ENCODE results near the gene PEAK3. TPM values are rescaled to one million over a fixed set of nuclear protein-coding genes. Genes with fewer than 3 reads are reported as not detected.

Gene PEAK3
- total RNA-seq, 2 experiments from 2014 or later = 0.16 to 0.34 TPM

DNA sequence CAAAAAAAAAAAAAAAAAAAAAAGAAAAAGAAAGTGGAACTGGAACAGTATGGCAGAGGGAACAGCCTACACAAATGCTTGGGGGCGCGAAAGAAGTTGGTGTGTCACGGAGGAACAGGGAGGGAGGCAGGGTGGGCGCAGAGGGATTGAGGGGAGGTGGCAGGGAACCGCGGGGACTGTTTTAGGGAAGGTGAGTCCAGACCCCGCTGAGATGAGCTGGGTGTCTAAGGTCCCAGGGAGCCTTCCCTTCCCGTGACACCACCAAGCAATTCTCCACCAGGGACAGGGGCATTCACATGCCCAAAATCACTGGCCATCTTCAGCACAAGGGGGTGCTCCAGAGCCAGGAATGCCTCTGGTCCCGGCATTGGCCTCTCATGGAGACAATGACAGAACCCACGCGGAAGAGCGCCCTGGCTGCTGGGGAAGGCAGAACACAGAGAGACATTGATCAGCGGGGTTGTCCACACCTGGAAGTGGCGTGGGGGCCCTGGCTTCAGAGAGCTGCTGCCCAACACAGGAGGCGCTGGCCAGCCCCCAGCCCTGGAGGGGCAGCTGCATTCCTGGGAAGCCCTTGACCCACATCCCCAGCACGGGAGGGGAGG lies 6.9 kb downstream of the PEAK3 start:
- Mint-ChIP-seq H3K27me3 (ENCODE audit: low read depth) (no peaks in the 10 kb centered on the region), H3K4me1 (ENCODE audit: low read depth) (peaks cover 38% of the 10 kb centered on the region), H3K9me3 (ENCODE audit: insufficient read depth) (no peaks in the 10 kb centered on the region), H3K27ac (peak overlapping the region; percentile 47), H3K36me3 (ENCODE audit: low read depth) (peaks cover 37% of the 10 kb centered on the region), H3K4me3 (no peak overlapping the region)
- peak; percentile 67 for DNase-seq
- POLR2A ChIA-PET = interaction anchor here (0.6 to 1.9 kb wide), 5 partner anchors 20 to 1769 kb away, joined by 3 to 6 read pairs (median 3); partner anchors contain the start of genes LSM7 and PLEKHJ1
- no peak for ATAC-seq
- CTCF ChIA-PET = interaction anchor here (0.9 to 2.6 kb wide), 9 partner anchors 13 to 336 kb away, joined by 3 to 25 read pairs (median 3); no protein-coding TSS in a partner anchor

DNA sequence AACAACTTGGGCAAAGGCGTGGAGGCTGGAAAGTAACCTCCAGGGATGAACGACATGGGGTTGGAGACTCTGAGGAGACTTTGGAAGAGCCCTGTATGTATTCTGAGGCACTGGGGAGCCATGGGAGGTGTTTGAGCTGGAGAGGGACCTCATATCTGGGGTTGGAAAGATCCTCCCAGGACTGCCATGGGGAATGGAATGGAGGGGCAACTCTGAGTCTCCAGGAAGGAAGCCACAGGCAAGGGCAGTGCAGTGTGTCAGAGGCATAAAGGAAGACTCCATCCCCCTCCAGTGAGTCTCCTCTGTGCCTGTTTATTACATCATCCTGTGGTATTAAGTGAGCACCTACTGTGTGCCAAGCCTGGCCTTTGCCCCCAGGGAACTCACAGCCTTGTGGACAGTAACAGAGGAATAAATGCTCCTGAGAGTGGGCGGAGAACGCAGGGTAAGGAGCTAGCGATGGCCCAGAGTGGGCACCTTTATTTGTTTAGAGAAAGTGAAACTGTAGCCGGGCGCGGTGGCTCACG lies 7.7 kb downstream of the PEAK3 start:
- CTCF ChIA-PET = interaction anchor here (0.8 to 2.6 kb wide), 12 partner anchors 11 to 119 kb away, joined by 3 to 25 read pairs (median 4); no protein-coding TSS in a partner anchor
- H3K36me3 Mint-ChIP-seq (ENCODE audit: low read depth) = peaks cover 42% of the 10 kb centered on the region
- DNase-seq (no peak), ATAC-seq (no peak)
- H3K9me3 Mint-ChIP-seq (ENCODE audit: insufficient read depth) = no peaks in the 10 kb centered on the region
- H3K4me3 Mint-ChIP-seq = peak overlapping the region; percentile 70
- H3K27ac Mint-ChIP-seq = peak overlapping the region; percentile 81
- POLR2A ChIA-PET = interaction anchor here (0.6 to 1.9 kb wide), 4 partner anchors 16 to 54 kb away, joined by 3 to 6 read pairs (median 4); partner anchors contain the start of genes LSM7 and PLEKHJ1
- H3K27me3 Mint-ChIP-seq (ENCODE audit: low read depth) = no peaks in the 10 kb centered on the region
- peaks cover 38% of the 10 kb centered on the region for H3K4me1 Mint-ChIP-seq (ENCODE audit: low read depth)

DNA sequence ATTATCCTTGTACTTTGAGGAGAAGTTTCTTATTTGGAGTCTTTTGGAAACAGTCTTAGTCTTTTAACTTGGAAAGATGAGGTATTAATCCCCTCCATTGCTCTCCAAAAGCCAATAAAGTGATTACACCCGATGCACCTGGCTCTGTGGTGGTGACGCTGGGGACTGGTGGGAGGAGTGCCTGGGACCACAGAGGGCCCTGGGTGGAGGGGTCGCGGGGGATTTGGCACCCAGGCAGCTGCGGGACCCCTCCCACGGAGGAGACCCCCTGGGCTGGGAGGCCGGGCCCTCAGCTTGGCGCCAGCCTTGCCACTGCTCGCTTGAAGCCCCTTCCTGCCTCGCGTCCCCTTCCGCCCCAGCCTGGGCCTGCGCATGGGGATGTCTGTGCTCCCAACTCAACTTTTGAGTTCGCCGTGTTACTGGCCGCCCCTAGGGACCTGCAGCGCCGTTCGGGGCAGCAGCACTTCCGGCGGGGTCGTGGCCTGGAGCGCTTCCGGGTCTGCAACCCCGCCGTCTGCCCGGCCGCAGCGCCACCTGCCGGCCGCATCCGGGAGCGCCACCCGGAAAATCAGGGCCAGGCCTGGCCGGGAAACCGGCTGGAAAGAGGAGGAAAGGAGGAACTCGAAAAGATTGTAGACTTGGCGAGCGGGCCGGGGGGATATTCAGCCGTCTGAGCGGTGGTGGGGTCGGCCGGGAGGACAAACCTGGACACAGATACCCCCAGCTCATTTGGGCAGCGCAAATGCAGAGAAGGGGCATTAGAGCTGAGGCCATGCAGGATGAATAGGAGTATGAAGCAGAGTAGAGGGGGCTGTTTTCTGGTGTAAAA lies 8.4 kb downstream of the PEAK3 start:
- Mint-ChIP-seq H3K9me3 (ENCODE audit: insufficient read depth) (no peaks in the 10 kb centered on the region), H3K4me3 (peak overlapping the region; percentile 70), H3K27me3 (ENCODE audit: low read depth) (no peaks in the 10 kb centered on the region), H3K36me3 (ENCODE audit: low read depth) (peaks cover 43% of the 10 kb centered on the region), H3K27ac (peak overlapping the region; percentile 81), H3K4me1 (ENCODE audit: low read depth) (peaks cover 40% of the 10 kb centered on the region)
- ChIA-PET POLR2A (interaction anchor here (0.8 to 1.9 kb wide), 4 partner anchors 16 to 54 kb away, joined by 3 to 6 read pairs (median 4); partner anchors contain the start of genes LSM7 and PLEKHJ1), CTCF (interaction anchor here (0.8 to 2.6 kb wide), 12 partner anchors 11 to 117 kb away, joined by 3 to 25 read pairs (median 4); partner anchors contain the start of gene PLEKHJ1)
- peak; percentile 56 for ATAC-seq
- DNase-seq = peak; percentile 92

DNA sequence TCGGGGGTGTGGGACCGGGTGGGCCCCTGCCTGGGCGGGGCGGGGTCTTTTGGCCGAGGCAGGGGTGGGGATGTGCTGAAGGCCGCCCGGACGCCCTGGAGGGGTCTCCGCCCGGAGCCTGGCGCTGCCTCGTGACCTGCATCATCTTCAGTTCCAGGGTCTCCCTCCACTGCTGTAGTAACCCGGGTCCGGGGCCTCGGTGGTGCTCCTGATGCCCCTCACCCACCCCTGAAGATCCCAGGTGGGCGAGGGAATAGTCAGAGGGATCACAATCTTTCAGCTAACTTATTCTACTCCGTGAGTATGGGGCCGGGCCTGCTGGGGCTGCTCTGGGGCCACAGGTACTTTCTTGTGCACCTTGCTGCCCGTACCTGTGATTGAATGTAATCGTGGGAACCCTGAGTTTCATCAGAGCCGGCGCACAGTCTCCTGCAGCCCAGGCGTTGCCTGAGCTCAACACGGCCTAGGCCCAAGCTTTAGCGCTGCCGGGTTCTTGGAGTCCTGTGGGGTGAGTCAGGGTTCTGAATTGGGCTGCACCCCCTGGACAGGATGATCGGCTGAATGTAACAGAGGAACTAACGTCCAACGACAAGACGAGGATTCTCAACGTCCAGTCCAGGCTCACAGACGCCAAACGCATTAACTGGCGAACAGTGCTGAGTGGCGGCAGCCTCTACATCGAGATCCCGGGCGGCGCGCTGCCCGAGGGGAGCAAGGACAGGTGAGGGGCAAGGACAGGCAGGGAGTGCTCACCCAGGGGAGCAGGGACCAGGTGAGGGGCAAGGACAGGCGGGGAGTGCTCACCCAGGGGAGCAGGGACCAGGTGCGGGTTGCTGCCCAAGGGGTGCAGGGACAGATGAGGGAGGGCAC lies 10.5 kb downstream of the PEAK3 start:
- H3K27me3 Mint-ChIP-seq (ENCODE audit: low read depth) = no peaks in the 10 kb centered on the region

DNA sequence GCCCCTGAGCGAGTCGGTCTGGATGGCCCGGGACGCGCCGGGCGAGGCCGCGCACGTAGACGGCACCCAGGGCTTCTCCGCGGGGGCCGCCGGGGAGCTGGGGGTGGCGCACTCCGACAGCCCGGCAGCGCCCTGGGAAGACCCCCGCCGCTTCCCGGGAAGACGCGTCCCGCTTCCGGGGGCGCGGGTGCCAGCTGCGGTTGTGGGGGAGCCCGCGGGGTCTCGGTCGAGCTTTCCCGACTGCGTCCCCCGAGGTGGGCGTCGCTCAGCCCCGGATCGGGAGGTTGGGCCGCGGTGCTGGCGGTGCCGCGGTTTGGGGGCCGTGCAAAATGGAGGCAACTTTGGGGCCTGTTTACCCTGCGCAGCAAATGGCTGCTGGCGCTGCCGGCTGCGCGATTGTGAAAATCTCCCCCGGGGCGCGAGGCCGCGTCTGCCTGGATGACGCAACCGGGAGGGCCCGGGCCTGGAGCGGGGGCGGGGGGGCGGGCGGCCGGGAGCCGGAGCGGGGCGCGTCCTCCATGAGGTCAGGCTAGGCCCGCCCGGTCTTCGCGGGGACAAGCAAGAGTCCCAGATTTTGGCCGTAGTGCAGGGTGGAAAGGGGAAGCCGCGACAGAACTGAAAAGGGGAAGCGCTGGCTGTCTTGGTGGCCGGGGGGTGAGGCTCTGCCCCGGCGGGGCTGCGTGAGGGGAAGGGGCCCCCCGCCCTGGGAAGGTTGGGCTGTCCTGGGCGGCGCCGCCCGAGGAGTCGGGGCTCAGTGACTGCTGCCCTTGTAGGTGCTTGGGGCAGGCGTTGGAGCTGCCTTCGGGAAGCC lies 11.3 kb downstream of the PEAK3 start:
- DNase-seq (peak; percentile 75), ATAC-seq (peak; percentile 12)
- H3K4me1 Mint-ChIP-seq (ENCODE audit: low read depth) = peaks cover 50% of the 10 kb centered on the region
- H3K36me3 Mint-ChIP-seq (ENCODE audit: low read depth) = peaks cover 39% of the 10 kb centered on the region
- no peaks in the 10 kb centered on the region for H3K9me3 Mint-ChIP-seq (ENCODE audit: insufficient read depth)
- ChIA-PET CTCF (interaction anchor here (0.9 to 1.8 kb wide), 2 partner anchors 30 to 157 kb away, joined by 3 to 5 read pairs; no protein-coding TSS in a partner anchor), POLR2A (interaction anchor here (0.6 to 2.9 kb wide), 19 partner anchors 9 to 351 kb away, joined by 3 to 30 read pairs (median 5); partner anchors contain the start of genes AMH, GADD45B, JSRP1 and LMNB2)
- peak overlapping the region; percentile 90 for H3K4me3 Mint-ChIP-seq
- peak overlapping the region; percentile 88 for H3K27ac Mint-ChIP-seq
- H3K27me3 Mint-ChIP-seq (ENCODE audit: low read depth) = no peaks in the 10 kb centered on the region

More for the DNA sequence above, 10.5 kb downstream of the PEAK3 start:
- H3K36me3 Mint-ChIP-seq (ENCODE audit: low read depth) = peaks cover 39% of the 10 kb centered on the region
- H3K4me3 Mint-ChIP-seq = peak overlapping the region; percentile 90
- ATAC-seq (peak; percentile 3), DNase-seq (no peak)
- CTCF ChIA-PET = interaction anchor here (1.3 to 1.8 kb wide), 4 partner anchors 10 to 36 kb away, joined by 4 to 7 read pairs (median 6); partner anchors contain the start of gene PLEKHJ1
- H3K9me3 Mint-ChIP-seq (ENCODE audit: insufficient read depth) = no peaks in the 10 kb centered on the region
- peak overlapping the region; percentile 88 for H3K27ac Mint-ChIP-seq
- POLR2A ChIA-PET = interaction anchor here (0.6 to 2.9 kb wide), 14 partner anchors 11 to 414 kb away, joined by 3 to 10 read pairs (median 5); partner anchors contain the start of genes AMH, GADD45B, LMNB2 and LSM7
- peaks cover 46% of the 10 kb centered on the region for H3K4me1 Mint-ChIP-seq (ENCODE audit: low read depth)

DNA sequence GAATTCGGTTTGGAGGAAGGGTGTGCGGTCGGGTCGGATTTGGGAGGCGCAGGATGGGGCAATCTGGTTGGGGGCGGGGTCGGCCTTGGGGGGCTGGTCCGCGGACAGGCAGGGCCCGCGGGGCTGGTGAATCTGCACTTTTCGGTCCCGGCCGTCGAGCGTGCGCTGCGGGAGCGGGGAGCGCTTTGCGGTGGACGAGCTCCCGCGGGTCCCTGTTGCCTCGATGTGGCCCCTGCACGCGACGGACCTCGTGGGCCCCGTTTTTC lies 11.9 kb downstream of the PEAK3 start:
- ChIA-PET POLR2A (interaction anchor here (0.6 to 2.9 kb wide), 21 partner anchors 8 to 352 kb away, joined by 3 to 30 read pairs (median 5); partner anchors contain the start of genes AMH, GADD45B, JSRP1 and LMNB2), CTCF (interaction anchor here (0.9 to 1.8 kb wide), 2 partner anchors 29 to 158 kb away, joined by 3 to 5 read pairs; no protein-coding TSS in a partner anchor)
- ATAC-seq = no peak
- H3K4me1 Mint-ChIP-seq (ENCODE audit: low read depth) = peaks cover 49% of the 10 kb centered on the region
- peaks cover 38% of the 10 kb centered on the region for H3K36me3 Mint-ChIP-seq (ENCODE audit: low read depth)
- peak overlapping the region; percentile 88 for H3K4me3 Mint-ChIP-seq
- peak overlapping the region; percentile 88 for H3K27ac Mint-ChIP-seq
- H3K9me3 Mint-ChIP-seq (ENCODE audit: insufficient read depth) = no peaks in the 10 kb centered on the region
- peak; percentile 59 for DNase-seq
- no peaks in the 10 kb centered on the region for H3K27me3 Mint-ChIP-seq (ENCODE audit: low read depth)

DNA sequence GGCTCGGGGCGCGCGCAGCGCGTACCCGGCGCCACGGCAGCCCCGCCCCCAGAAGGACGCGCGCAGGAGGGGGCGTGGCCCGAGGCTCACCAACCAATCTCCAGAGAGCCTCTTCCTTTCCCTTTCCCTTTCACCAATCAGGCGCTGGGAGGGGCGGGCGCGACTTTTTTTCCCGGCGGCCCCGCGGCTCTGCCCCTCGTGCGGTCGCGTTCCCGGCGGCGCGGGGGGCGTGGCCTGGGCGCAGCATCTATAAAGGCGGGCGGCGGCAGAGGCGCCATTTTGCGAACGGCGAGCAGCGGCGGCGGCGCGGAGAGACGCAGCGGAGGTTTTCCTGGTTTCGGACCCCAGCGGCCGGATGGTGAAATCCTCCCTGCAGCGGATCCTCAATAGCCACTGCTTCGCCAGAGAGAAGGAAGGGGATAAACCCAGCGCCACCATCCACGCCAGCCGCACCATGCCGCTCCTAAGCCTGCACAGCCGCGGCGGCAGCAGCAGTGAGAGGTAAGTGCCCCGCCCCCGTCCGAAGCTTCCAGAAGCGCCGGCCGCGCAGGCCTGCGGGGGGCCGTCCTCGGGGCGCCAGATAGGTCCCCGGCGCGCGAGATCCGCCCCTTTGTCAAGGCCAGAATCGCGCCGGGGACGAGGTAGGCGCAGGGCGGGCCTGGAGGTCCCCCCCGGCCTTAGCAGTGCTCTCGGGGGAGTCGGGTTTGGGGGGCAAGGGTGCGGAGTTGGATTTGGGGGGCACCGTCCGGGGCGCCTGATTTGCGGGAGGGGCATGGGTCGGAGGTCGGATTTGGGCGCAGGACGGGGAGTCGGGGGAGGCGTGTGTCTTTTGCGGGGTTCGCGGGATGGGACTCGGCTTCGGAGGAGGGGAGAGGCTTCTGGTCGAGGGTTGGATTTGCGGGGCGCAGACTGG lies 12.5 kb downstream of the PEAK3 start:
- Mint-ChIP-seq H3K27ac (peak overlapping the region; percentile 88), H3K36me3 (ENCODE audit: low read depth) (peaks cover 36% of the 10 kb centered on the region), H3K9me3 (ENCODE audit: insufficient read depth) (no peaks in the 10 kb centered on the region), H3K4me3 (peak overlapping the region; percentile 88), H3K27me3 (ENCODE audit: low read depth) (no peaks in the 10 kb centered on the region), H3K4me1 (ENCODE audit: low read depth) (peaks cover 46% of the 10 kb centered on the region)
- DNase-seq (peak; percentile 99), ATAC-seq (peak; percentile 78)
- CTCF ChIA-PET = interaction anchor here (0.9 kb wide), 1 partner anchor 159 kb away, joined by 3 read pairs; no protein-coding TSS in a partner anchor
- POLR2A ChIA-PET = interaction anchor here (0.6 to 2.9 kb wide), 19 partner anchors 8 to 353 kb away, joined by 3 to 30 read pairs (median 5); partner anchors contain the start of genes AMH, JSRP1, LMNB2 and LSM7

DNA sequence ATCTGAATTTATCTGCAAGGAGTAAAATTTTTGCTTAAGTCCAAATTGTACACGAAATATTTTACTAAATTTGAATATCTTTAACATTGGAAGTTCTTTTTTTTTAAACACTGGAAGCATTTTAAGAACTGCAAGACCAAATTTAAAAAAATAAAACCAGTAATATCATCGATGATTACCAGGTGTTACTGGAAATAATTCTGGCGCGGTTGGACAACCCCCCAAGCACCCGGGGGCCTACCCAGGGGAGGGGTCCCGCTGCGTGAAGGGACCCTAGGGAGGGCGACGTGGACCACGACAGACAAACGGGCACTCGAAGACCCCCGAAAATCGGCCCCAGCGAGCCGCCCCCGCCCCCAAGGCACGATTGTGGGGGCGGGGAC lies 13.1 kb downstream of the PEAK3 start:
- CTCF ChIA-PET = no interaction called here
- no peak for DNase-seq
- Mint-ChIP-seq H3K27me3 (ENCODE audit: low read depth) (no peaks in the 10 kb centered on the region), H3K9me3 (ENCODE audit: insufficient read depth) (no peaks in the 10 kb centered on the region), H3K36me3 (ENCODE audit: low read depth) (peaks cover 30% of the 10 kb centered on the region), H3K4me1 (ENCODE audit: low read depth) (peaks cover 39% of the 10 kb centered on the region), H3K27ac (peak overlapping the region; percentile 88), H3K4me3 (peak overlapping the region; percentile 88)
- no peak for ATAC-seq
- POLR2A ChIA-PET = interaction anchor here (1.5 kb wide), 1 partner anchor 9 kb away, joined by 6 read pairs; no protein-coding TSS in a partner anchor

DNA sequence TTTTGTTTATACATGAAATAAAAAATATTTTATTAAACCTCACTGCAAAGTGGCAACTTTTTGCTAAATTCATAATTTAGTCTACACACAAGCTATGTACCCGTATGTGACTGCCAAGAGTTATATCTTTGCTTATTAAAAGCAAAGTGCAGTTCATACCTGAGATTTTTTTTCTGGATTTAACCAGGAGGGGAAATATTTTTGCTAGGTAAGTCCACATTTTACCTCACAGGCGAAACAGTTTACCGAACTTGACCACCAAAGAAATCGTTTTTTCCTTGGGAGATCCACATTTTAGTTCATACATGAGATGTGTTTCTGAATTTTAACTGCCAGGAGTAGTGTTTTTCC lies 13.5 kb downstream of the PEAK3 start:
- no peak overlapping the region for H3K27ac Mint-ChIP-seq
- no peaks in the 10 kb centered on the region for H3K27me3 Mint-ChIP-seq (ENCODE audit: low read depth)
- H3K4me3 Mint-ChIP-seq = peak overlapping the region; percentile 88
- ATAC-seq (no peak), DNase-seq (no peak)
- POLR2A ChIA-PET = interaction anchor here (1.5 kb wide), 1 partner anchor 9 kb away, joined by 6 read pairs; no protein-coding TSS in a partner anchor
- CTCF ChIA-PET = no interaction called here
- no peaks in the 10 kb centered on the region for H3K9me3 Mint-ChIP-seq (ENCODE audit: insufficient read depth)
- peaks cover 36% of the 10 kb centered on the region for H3K4me1 Mint-ChIP-seq (ENCODE audit: low read depth)
- H3K36me3 Mint-ChIP-seq (ENCODE audit: low read depth) = peaks cover 26% of the 10 kb centered on the region

Measured in activated CD8-positive, alpha-beta T cell treated with anti-CD3 and anti-CD28 coated beads, Interleukin-2, amount 10 ng/mL, durations not matched to agents 7 days and 5 days (primary cell).